ENCODE data around the gene DMBT1. TPM values are rescaled to one million over a fixed set of nuclear protein-coding genes. Genes with fewer than 3 reads are reported as not detected.
"Not testable (repeated sequence)": the region's sequence is repeated elsewhere in the genome, so short reads cannot be mapped to it uniquely, and the experiment has no call there.

DMBT1 gene
- total and polyA plus RNA-seq, 12 donors, result under 0.01 to 0.32 (median 0.15) TPM; not detected in 7

GRCh38 chr10:122617476-122618270 is 57.1 kb downstream of the DMBT1 start:
- H3K4me3 ChIP-seq, result no peak overlapping the region
- no peaks in the 10 kb centered on the region for H3K4me1 ChIP-seq (replicated peaks in 1 of 2)
- intact Hi-C loops (cut with DNase I), result no loop called here
- H3K9me3 ChIP-seq (replicated peaks in 1 of 3), result no peaks in the 10 kb centered on the region
- no peak for DNase-seq
- no peak overlapping the region for H3K27ac ChIP-seq
- WGBS, 4 donors, result 72 to 84% (median 73%) methylated on average over 5 to 10 of the region's 10 CpGs
- no peak for TF ChIP-seq CTCF (IDR thresholded peaks at IDR 0.05)
- TF ChIP-seq POLR2A (IDR thresholded peaks at IDR 0.05), result no peak
- H3K27me3 ChIP-seq, result no peaks in the 10 kb centered on the region
- no peaks in the 10 kb centered on the region for H3K36me3 ChIP-seq (replicated peaks in 1 of 2)

- 66 to 71% (median 67%) methylated on average over 5 of the region's 5 CpGs for WGBS, 4 donors
- TF ChIP-seq CTCF (IDR thresholded peaks at IDR 0.05), result no peak
- TF ChIP-seq POLR2A (IDR thresholded peaks at IDR 0.05), result no peak
These were observed 58.1 kb downstream of the DMBT1 start for GRCh38 chr10:122618461-122619165.

GRCh38 chr10:122620961-122621360 is 60.4 kb downstream of the DMBT1 start:
- H3K27me3 ChIP-seq; H3K4me1 ChIP-seq (replicated peaks in 1 of 2); DNase-seq; H3K4me3 ChIP-seq; H3K27ac ChIP-seq; H3K36me3 ChIP-seq (replicated peaks in 1 of 2); intact Hi-C loops (cut with DNase I); H3K9me3 ChIP-seq (replicated peaks in 1 of 3): not testable (repeated sequence)
- WGBS, 4 donors, result 81 to 87% (median 86%) methylated on average over 3 to 8 of the region's 8 CpGs

More at GRCh38 chr10:122618461-122619165, 58.1 kb downstream of the DMBT1 start:
- Histone ChIP-seq H3K36me3 (replicated peaks in 1 of 2) (no peaks in the 10 kb centered on the region), H3K9me3 (replicated peaks in 1 of 3) (no peaks in the 10 kb centered on the region), H3K27ac (no peak overlapping the region), H3K4me1 (replicated peaks in 1 of 2) (no peaks in the 10 kb centered on the region), H3K4me3 (no peak overlapping the region), H3K27me3 (no peaks in the 10 kb centered on the region)
- DNase-seq, result no peak
- intact Hi-C loops (cut with DNase I), result no loop called here

GRCh38 chr10:122624546-122624945 is 64.0 kb downstream of the DMBT1 start:
- H3K4me3 ChIP-seq, result no peak overlapping the region
- WGBS, 4 donors, result 78 to 93% (median 83%) methylated on average over 5 of the region's 5 CpGs
- H3K27me3 ChIP-seq, result no peaks in the 10 kb centered on the region
- no peaks in the 10 kb centered on the region for H3K36me3 ChIP-seq (replicated peaks in 1 of 2)
- TF ChIP-seq CTCF (IDR thresholded peaks at IDR 0.05) (no peak), POLR2A (IDR thresholded peaks at IDR 0.05) (no peak)
- no peaks in the 10 kb centered on the region for H3K4me1 ChIP-seq (replicated peaks in 1 of 2)
- no peak for DNase-seq
- H3K27ac ChIP-seq, result no peak overlapping the region
- intact Hi-C loops (cut with DNase I), result no loop called here
- H3K9me3 ChIP-seq (replicated peaks in 1 of 3), result no peaks in the 10 kb centered on the region
